ENCODE data around the gene CEACAM5. TPM values are rescaled to one million over a fixed set of nuclear protein-coding genes. Genes with fewer than 3 reads are reported as not detected.

CEACAM5 gene
- total RNA-seq, 1 donor = not detected

DNA sequence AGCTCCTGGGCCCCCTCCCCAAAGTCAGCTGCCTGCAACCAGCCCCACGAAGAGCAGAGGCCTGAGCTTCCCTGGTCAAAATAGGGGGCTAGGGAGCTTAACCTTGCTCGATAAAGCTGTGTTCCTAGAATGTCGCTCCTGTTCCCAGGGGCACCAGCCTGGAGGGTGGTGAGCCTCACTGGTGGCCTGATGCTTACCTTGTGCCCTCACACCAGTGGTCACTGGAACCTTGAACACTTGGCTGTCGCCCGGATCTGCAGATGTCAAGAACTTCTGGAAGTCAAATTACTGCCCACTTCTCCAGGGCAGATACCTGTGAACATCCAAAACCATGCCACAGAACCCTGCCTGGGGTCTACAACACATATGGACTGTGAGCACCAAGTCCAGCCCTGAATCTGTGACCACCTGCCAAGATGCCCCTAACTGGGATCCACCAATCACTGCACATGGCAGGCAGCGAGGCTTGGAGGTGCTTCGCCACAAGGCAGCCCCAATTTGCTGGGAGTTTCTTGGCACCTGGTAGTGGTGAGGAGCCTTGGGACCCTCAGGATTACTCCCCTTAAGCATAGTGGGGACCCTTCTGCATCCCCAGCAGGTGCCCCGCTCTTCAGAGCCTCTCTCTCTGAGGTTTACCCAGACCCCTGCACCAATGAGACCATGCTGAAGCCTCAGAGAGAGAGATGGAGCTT lies 4.7 kb upstream of the CEACAM5 start:
- no peak overlapping the region for H3K4me2 ChIP-seq (ENCODE audit: insufficient read depth, low read length)
- H3K27me3 ChIP-seq (ENCODE audit: insufficient read depth, low read length) = no peaks in the 10 kb centered on the region
- no peaks in the 10 kb centered on the region for H4K20me1 ChIP-seq (ENCODE audit: insufficient read depth, low read length)
- H3K79me2 ChIP-seq (ENCODE audit: insufficient read depth, low read length) = no peaks in the 10 kb centered on the region
- H2AFZ ChIP-seq (ENCODE audit: low read length) = no peak overlapping the region
- no peak overlapping the region for H3K4me3 ChIP-seq (ENCODE audit: insufficient read depth, low read length)
- H3K9me3 ChIP-seq (ENCODE audit: low read depth, low read length) = no peaks in the 10 kb centered on the region
- H3K4me1 ChIP-seq (ENCODE audit: insufficient read depth, low read length) = peaks cover 5% of the 10 kb centered on the region
- TF ChIP-seq, protein P1, sequence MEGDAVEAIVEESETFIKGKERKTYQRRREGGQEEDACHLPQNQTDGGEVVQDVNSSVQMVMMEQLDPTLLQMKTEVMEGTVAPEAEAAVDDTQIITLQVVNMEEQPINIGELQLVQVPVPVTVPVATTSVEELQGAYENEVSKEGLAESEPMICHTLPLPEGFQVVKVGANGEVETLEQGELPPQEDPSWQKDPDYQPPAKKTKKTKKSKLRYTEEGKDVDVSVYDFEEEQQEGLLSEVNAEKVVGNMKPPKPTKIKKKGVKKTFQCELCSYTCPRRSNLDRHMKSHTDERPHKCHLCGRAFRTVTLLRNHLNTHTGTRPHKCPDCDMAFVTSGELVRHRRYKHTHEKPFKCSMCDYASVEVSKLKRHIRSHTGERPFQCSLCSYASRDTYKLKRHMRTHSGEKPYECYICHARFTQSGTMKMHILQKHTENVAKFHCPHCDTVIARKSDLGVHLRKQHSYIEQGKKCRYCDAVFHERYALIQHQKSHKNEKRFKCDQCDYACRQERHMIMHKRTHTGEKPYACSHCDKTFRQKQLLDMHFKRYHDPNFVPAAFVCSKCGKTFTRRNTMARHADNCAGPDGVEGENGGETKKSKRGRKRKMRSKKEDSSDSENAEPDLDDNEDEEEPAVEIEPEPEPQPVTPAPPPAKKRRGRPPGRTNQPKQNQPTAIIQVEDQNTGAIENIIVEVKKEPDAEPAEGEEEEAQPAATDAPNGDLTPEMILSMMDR (IDR thresholded peaks at IDR 0.05; ENCODE audit: extremely low read depth, low read depth, low read length) = no peak
- DNase-seq (ENCODE audit: insufficient read length, low spot score, missing footprints) = no peak
- no peaks in the 10 kb centered on the region for H3K36me3 ChIP-seq (ENCODE audit: insufficient read depth, low read length)
- H3K27ac ChIP-seq (ENCODE audit: low read depth, low read length) = no peak overlapping the region

DNA sequence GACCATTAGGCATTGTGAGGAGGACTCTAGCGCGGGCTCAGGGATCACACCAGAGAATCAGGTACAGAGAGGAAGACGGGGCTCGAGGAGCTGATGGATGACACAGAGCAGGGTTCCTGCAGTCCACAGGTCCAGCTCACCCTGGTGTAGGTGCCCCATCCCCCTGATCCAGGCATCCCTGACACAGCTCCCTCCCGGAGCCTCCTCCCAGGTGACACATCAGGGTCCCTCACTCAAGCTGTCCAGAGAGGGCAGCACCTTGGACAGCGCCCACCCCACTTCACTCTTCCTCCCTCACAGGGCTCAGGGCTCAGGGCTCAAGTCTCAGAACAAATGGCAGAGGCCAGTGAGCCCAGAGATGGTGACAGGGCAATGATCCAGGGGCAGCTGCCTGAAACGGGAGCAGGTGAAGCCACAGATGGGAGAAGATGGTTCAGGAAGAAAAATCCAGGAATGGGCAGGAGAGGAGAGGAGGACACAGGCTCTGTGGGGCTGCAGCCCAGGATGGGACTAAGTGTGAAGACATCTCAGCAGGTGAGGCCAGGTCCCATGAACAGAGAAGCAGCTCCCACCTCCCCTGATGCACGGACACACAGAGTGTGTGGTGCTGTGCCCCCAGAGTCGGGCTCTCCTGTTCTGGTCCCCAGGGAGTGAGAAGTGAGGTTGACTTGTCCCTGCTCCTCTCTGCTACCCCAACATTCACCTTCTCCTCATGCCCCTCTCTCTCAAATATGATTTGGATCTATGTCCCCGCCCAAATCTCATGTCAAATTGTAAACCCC lies 2.8 kb upstream of the CEACAM5 start:
- Histone ChIP-seq H3K36me3 (ENCODE audit: insufficient read depth, low read length) (no peaks in the 10 kb centered on the region), H3K4me3 (ENCODE audit: insufficient read depth, low read length) (no peak overlapping the region), H4K20me1 (ENCODE audit: insufficient read depth, low read length) (no peaks in the 10 kb centered on the region), H2AFZ (ENCODE audit: low read length) (no peak overlapping the region), H3K27ac (ENCODE audit: low read depth, low read length) (no peak overlapping the region), H3K79me2 (ENCODE audit: insufficient read depth, low read length) (no peaks in the 10 kb centered on the region), H3K27me3 (ENCODE audit: insufficient read depth, low read length) (no peaks in the 10 kb centered on the region), H3K4me2 (ENCODE audit: insufficient read depth, low read length) (no peak overlapping the region), H3K9me3 (ENCODE audit: low read depth, low read length) (no peaks in the 10 kb centered on the region), H3K4me1 (ENCODE audit: insufficient read depth, low read length) (peaks cover 5% of the 10 kb centered on the region)
- TF ChIP-seq, protein P1 (IDR thresholded peaks at IDR 0.05; ENCODE audit: extremely low read depth, low read depth, low read length) = no peak
- peak; percentile 85 for DNase-seq (ENCODE audit: insufficient read length, low spot score, missing footprints)

DNA sequence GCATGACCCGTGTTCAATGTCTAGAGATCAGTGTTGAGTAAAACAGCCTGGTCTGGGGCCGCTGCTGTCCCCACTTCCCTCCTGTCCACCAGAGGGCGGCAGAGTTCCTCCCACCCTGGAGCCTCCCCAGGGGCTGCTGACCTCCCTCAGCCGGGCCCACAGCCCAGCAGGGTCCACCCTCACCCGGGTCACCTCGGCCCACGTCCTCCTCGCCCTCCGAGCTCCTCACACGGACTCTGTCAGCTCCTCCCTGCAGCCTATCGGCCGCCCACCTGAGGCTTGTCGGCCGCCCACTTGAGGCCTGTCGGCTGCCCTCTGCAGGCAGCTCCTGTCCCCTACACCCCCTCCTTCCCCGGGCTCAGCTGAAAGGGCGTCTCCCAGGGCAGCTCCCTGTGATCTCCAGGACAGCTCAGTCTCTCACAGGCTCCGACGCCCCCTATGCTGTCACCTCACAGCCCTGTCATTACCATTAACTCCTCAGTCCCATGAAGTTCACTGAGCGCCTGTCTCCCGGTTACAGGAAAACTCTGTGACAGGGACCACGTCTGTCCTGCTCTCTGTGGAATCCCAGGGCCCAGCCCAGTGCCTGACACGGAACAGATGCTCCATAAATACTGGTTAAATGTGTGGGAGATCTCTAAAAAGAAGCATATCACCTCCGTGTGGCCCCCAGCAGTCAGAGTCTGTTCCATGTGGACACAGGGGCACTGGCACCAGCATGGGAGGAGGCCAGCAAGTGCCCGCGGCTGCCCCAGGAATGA lies 1.5 kb upstream of the CEACAM5 start:
- H3K4me1 ChIP-seq (ENCODE audit: insufficient read depth, low read length) = peaks cover 5% of the 10 kb centered on the region
- TF ChIP-seq, protein P1 (IDR thresholded peaks at IDR 0.05; ENCODE audit: extremely low read depth, low read depth, low read length) = peak; percentile 49
- no peak for DNase-seq (ENCODE audit: insufficient read length, low spot score, missing footprints)
- peaks cover 2% of the 10 kb centered on the region for H3K27me3 ChIP-seq (ENCODE audit: insufficient read depth, low read length)
- no peak overlapping the region for H3K4me3 ChIP-seq (ENCODE audit: insufficient read depth, low read length)
- H3K27ac ChIP-seq (ENCODE audit: low read depth, low read length) = no peak overlapping the region
- no peaks in the 10 kb centered on the region for H3K36me3 ChIP-seq (ENCODE audit: insufficient read depth, low read length)
- no peaks in the 10 kb centered on the region for H3K79me2 ChIP-seq (ENCODE audit: insufficient read depth, low read length)
- no peak overlapping the region for H3K4me2 ChIP-seq (ENCODE audit: insufficient read depth, low read length)
- H3K9me3 ChIP-seq (ENCODE audit: low read depth, low read length) = no peaks in the 10 kb centered on the region
- H2AFZ ChIP-seq (ENCODE audit: low read length) = no peak overlapping the region
- H4K20me1 ChIP-seq (ENCODE audit: insufficient read depth, low read length) = no peaks in the 10 kb centered on the region

DNA sequence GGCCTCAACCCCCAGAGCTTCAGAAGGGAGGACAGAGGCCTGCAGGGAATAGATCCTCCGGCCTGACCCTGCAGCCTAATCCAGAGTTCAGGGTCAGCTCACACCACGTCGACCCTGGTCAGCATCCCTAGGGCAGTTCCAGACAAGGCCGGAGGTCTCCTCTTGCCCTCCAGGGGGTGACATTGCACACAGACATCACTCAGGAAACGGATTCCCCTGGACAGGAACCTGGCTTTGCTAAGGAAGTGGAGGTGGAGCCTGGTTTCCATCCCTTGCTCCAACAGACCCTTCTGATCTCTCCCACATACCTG lies 969 bp upstream of the CEACAM5 start:
- Histone ChIP-seq H3K4me2 (ENCODE audit: insufficient read depth, low read length) (no peak overlapping the region), H3K27ac (ENCODE audit: low read depth, low read length) (no peak overlapping the region), H4K20me1 (ENCODE audit: insufficient read depth, low read length) (no peaks in the 10 kb centered on the region), H2AFZ (ENCODE audit: low read length) (no peak overlapping the region), H3K9me3 (ENCODE audit: low read depth, low read length) (no peaks in the 10 kb centered on the region), H3K36me3 (ENCODE audit: insufficient read depth, low read length) (no peaks in the 10 kb centered on the region), H3K4me3 (ENCODE audit: insufficient read depth, low read length) (no peak overlapping the region), H3K79me2 (ENCODE audit: insufficient read depth, low read length) (no peaks in the 10 kb centered on the region), H3K27me3 (ENCODE audit: insufficient read depth, low read length) (peaks cover 2% of the 10 kb centered on the region), H3K4me1 (ENCODE audit: insufficient read depth, low read length) (peaks cover 2% of the 10 kb centered on the region)
- no peak for DNase-seq (ENCODE audit: insufficient read length, low spot score, missing footprints)
- TF ChIP-seq, protein P1 (IDR thresholded peaks at IDR 0.05; ENCODE audit: extremely low read depth, low read depth, low read length) = no peak

Measured in osteoblast (primary cell).